HL-60 (cell line): ENCODE results near the gene TBC1D20.

Experiments
- DNase-seq, 2 experiments: peaks; one replicate each; pipeline ENCODE4 v3.0.0-alpha.2; 2010 to 2020; ENCODE audit warnings: low read depth in 1 of 2, low spot score in 1 of 2
- H3K27ac ChIP-seq: fragments of 250-450 bp; sonication (Bioruptor Pico); replicated peaks from 2 replicates; pipeline ENCODE4 v1.5.1; 2020; ENCODE audit warnings: mild to moderate bottlenecking, moderate library complexity
- H3K27me3 ChIP-seq: fragments of 250-450 bp; sonication (Bioruptor Pico); 2 replicates; pipeline ENCODE4 v1.5.1; 2021; ENCODE audit warnings: mild to moderate bottlenecking, moderate library complexity; ENCODE audit not compliant: insufficient read depth, poor library complexity, severe bottlenecking
- H3K4me3 ChIP-seq: replicated peaks from 2 replicates; pipeline ENCODE4 v1.5.1; 2011; ENCODE audit warnings: mild to moderate bottlenecking, control low read depth, low read length; ENCODE audit not compliant: insufficient read depth
- GABPA ChIP-seq: IDR thresholded peaks from 2 replicates; pipeline ENCODE4 v1.6.1; 2012; ENCODE audit warnings: low read depth
- POLR2AphosphoS5 ChIP-seq: IDR thresholded peaks from 2 replicates; pipeline ENCODE4 v1.6.1; 2012; ENCODE audit warnings: low read depth
- SPI1 ChIP-seq: IDR thresholded peaks from 2 replicates; pipeline ENCODE4 v1.6.1; 2012; ENCODE audit warnings: low read depth, mild to moderate bottlenecking, borderline replicate concordance
- TF ChIP-seq, protein P1 (sequence below): IDR thresholded peaks from 2 replicates; pipeline ENCODE4 v1.6.1; 2012; ENCODE audit warnings: low read depth; ENCODE audit not compliant: insufficient replicate concordance
- TF ChIP-seq, protein P2 (sequence below): IDR thresholded peaks from one replicate; pipeline ENCODE4 v1.5.1; 2011; ENCODE audit warnings: low read length, control low read depth, inconsistent platforms; ENCODE audit not compliant: insufficient read depth

TBC1D20 gene

DNA sequence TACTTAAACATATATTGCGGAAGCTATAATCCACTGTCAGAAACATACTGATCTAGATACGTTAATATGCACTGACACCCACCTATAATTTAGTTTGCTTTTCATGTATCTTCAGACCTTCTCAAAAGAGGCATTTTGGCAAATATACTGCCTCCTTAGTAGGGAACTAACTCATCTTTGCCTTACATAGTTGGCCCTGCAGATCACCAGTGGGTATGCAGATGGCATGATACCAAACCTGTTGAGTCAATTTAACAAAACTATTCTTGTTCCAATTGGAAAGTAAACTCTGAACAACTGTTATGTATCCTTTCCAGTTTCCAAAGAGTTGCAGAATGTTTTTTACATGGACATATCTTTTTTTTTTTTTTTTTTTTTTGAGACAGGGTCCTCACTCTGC is 35.6 kb upstream of the TBC1D20 start:
- Histone ChIP-seq H3K4me3 (no peak overlapping the region), H3K27me3 (no peaks in the 10 kb centered on the region), H3K27ac (no peak overlapping the region)
- no peak for DNase-seq
- TF ChIP-seq, protein P1, sequence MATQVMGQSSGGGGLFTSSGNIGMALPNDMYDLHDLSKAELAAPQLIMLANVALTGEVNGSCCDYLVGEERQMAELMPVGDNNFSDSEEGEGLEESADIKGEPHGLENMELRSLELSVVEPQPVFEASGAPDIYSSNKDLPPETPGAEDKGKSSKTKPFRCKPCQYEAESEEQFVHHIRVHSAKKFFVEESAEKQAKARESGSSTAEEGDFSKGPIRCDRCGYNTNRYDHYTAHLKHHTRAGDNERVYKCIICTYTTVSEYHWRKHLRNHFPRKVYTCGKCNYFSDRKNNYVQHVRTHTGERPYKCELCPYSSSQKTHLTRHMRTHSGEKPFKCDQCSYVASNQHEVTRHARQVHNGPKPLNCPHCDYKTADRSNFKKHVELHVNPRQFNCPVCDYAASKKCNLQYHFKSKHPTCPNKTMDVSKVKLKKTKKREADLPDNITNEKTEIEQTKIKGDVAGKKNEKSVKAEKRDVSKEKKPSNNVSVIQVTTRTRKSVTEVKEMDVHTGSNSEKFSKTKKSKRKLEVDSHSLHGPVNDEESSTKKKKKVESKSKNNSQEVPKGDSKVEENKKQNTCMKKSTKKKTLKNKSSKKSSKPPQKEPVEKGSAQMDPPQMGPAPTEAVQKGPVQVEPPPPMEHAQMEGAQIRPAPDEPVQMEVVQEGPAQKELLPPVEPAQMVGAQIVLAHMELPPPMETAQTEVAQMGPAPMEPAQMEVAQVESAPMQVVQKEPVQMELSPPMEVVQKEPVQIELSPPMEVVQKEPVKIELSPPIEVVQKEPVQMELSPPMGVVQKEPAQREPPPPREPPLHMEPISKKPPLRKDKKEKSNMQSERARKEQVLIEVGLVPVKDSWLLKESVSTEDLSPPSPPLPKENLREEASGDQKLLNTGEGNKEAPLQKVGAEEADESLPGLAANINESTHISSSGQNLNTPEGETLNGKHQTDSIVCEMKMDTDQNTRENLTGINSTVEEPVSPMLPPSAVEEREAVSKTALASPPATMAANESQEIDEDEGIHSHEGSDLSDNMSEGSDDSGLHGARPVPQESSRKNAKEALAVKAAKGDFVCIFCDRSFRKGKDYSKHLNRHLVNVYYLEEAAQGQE = no peak
- no peak for TF ChIP-seq GABPA
- no peak for TF ChIP-seq SPI1
- TF ChIP-seq, protein P2, sequence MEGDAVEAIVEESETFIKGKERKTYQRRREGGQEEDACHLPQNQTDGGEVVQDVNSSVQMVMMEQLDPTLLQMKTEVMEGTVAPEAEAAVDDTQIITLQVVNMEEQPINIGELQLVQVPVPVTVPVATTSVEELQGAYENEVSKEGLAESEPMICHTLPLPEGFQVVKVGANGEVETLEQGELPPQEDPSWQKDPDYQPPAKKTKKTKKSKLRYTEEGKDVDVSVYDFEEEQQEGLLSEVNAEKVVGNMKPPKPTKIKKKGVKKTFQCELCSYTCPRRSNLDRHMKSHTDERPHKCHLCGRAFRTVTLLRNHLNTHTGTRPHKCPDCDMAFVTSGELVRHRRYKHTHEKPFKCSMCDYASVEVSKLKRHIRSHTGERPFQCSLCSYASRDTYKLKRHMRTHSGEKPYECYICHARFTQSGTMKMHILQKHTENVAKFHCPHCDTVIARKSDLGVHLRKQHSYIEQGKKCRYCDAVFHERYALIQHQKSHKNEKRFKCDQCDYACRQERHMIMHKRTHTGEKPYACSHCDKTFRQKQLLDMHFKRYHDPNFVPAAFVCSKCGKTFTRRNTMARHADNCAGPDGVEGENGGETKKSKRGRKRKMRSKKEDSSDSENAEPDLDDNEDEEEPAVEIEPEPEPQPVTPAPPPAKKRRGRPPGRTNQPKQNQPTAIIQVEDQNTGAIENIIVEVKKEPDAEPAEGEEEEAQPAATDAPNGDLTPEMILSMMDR = no peak
- TF ChIP-seq POLR2AphosphoS5 = no peak

DNA sequence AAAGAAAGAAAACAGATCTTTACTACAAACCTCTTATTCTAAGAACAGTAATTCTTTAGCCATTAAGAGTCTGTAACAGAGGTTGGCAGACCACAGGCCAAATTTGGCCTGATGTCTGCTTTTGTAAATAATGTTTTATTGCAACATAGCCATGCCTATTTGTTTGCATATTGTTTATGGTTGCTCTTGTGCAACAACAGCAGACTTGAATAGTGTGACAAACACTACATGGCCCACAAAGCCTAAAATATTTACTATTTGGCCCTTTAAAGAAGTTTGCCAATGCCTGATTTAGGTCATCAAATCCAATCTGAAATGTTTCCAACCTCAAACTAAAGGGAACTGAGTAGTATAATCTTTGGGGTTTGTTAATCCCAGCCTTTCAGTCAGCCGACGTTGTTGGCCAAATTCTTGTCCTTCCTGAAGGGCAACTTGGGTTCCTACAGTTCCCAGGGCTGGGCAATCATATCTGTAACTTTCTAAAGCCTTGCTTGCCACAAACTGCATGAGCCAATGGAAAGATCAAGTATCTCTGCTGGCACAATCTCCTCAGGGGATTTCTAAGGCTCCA is 33.9 kb upstream of the TBC1D20 start:
- H3K27ac ChIP-seq = no peak overlapping the region
- H3K4me3 ChIP-seq = no peak overlapping the region
- TF ChIP-seq, protein P1 = no peak
- TF ChIP-seq POLR2AphosphoS5 (no peak), SPI1 (no peak), GABPA (no peak)
- TF ChIP-seq, protein P2 = no peak
- no peak for DNase-seq
- no peaks in the 10 kb centered on the region for H3K27me3 ChIP-seq

GRCh38 chr20:492159-492558 is 29.8 kb upstream of the TBC1D20 start:
- TF ChIP-seq POLR2AphosphoS5 (no peak), GABPA (no peak), SPI1 (no peak)
- TF ChIP-seq, protein P2 = no peak
- TF ChIP-seq, protein P1 = no peak
- DNase-seq = no peak

More at GRCh38 chr20:492159-492558, 29.8 kb upstream of the TBC1D20 start:
- Histone ChIP-seq H3K27ac (no peak overlapping the region), H3K4me3 (no peak overlapping the region), H3K27me3 (no peaks in the 10 kb centered on the region)
